Measurements from ENCODE around the gene UGT1A3.

UGT1A3 gene

DNA sequence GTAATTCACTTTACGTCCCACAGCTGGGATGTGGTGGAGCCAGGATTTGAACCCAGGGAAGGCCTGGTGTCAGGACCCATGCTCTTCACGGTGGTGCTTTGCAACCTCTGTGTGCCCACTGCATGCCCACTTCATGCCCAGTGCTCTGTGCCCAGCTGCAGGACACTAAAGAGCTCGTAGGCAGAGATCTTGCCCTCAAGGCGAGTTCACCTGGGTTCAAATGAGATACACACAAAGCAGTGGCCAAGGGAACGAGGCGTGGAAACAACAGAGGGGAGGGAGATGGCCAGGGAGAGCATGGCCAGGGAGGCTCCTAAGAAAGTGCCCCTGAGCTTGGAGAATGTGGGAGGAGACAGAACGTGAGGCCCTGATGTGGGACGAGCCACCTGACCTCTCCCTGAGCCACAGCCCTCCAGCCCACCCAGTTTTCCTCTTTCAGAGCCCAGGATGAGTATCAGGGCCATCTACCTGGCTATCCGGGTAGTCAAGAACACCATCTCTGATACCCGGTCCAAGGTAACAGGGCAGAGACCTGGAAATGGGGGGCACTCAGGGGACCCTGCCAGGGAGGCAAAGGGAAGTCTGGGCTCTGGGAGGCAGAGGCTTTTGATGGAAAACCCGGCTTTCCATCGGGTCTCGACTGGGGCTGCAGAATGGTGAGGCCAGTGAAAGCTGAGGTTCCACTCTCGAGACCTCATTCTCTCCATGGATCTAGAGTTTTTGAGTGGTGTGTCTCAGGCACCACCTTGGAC lies 69.7 kb downstream of the UGT1A3 start:
- DNase-seq (ENCODE audit: low spot score): no peak
- ChIA-PET POLR2A (ENCODE audit: low non-redundant PET) (no interaction called here), CTCF (no interaction called here)

DNA sequence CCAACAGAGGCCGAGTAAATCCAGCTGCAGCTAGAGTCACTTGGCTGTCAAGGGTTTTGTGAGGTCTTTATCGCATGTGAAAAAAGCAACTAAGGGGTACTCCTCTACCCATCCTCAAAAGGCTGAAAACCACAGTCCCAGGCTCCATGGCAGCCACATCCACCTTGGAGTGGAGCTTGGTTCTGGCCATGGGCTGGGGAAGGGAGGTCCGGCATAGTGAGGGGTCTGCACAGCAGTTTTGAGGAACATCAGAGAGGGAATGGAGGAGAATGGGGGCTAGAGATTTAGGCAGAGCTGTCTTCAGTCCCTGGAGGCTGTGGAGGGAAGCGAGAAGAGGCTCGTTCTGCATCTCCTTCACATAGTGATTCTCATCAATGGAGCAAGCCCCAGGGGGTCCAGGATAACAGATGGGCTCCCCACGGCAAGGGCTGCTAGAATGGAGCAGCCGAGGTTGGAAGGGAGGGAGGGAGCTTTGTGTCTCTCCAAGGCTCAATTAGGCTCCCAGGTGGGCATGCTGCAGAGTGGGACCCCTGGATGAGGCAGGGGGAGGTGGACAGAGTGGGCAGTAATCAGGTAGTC lies 70.3 kb downstream of the UGT1A3 start:
- TF ChIP-seq, protein P1, sequence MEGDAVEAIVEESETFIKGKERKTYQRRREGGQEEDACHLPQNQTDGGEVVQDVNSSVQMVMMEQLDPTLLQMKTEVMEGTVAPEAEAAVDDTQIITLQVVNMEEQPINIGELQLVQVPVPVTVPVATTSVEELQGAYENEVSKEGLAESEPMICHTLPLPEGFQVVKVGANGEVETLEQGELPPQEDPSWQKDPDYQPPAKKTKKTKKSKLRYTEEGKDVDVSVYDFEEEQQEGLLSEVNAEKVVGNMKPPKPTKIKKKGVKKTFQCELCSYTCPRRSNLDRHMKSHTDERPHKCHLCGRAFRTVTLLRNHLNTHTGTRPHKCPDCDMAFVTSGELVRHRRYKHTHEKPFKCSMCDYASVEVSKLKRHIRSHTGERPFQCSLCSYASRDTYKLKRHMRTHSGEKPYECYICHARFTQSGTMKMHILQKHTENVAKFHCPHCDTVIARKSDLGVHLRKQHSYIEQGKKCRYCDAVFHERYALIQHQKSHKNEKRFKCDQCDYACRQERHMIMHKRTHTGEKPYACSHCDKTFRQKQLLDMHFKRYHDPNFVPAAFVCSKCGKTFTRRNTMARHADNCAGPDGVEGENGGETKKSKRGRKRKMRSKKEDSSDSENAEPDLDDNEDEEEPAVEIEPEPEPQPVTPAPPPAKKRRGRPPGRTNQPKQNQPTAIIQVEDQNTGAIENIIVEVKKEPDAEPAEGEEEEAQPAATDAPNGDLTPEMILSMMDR (conservative IDR thresholded peaks at IDR 0.05; ENCODE audit: low read depth): no peak
- H3K27ac ChIP-seq: no peak overlapping the region
- ChIA-PET POLR2A (ENCODE audit: low non-redundant PET) (no interaction called here), CTCF (interaction anchor here (0.6 kb wide), 1 partner anchor 249 kb away, joined by 3 read pairs; no protein-coding TSS in a partner anchor)
- no peak for DNase-seq (ENCODE audit: low spot score)

More for the DNA sequence above, 69.7 kb downstream of the UGT1A3 start:
- H3K27ac ChIP-seq: no peak overlapping the region
- TF ChIP-seq, protein P1 (conservative IDR thresholded peaks at IDR 0.05; ENCODE audit: low read depth): no peak

GRCh38 chr2:233799716-233800115 lies 70.9 kb downstream of the UGT1A3 start:
- TF ChIP-seq, protein P1 (conservative IDR thresholded peaks at IDR 0.05; ENCODE audit: low read depth): no peak
- ChIA-PET POLR2A (ENCODE audit: low non-redundant PET) (no interaction called here), CTCF (interaction anchor here (0.6 kb wide), 2 partner anchors 250 to 356 kb away, joined by 3 read pairs; no protein-coding TSS in a partner anchor)
- no peak for DNase-seq (ENCODE audit: low spot score)
- no peak overlapping the region for H3K27ac ChIP-seq

DNA sequence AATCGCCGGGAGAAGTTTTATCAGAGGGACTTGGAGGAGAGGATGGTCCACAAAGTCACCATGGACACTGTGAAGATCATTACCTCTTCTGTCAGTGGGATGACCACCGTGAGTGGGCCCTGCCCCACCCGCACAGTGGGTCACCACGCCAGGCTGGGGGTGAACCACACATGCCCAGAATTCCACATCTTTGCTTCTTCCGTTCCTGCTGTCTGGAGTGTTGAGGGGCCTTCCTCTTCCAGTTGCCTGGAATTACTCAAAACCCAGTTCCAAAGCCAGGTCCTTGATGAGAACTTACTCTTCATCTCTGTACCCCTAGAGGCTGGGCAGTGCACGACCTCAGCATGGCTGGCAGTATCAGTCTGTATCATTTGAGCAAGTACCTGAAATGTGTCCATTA lies 71.4 kb downstream of the UGT1A3 start:
- no peak overlapping the region for H3K27ac ChIP-seq
- ChIA-PET CTCF (interaction anchor here (0.6 kb wide), 1 partner anchor 356 kb away, joined by 3 read pairs; no protein-coding TSS in a partner anchor), POLR2A (ENCODE audit: low non-redundant PET) (no interaction called here)
- no peak for DNase-seq (ENCODE audit: low spot score)
- TF ChIP-seq, protein P1 (conservative IDR thresholded peaks at IDR 0.05; ENCODE audit: low read depth): no peak

- no peak overlapping the region for H3K27ac ChIP-seq
- CTCF ChIA-PET: no interaction called here
- POLR2A ChIA-PET (ENCODE audit: low non-redundant PET): no interaction called here
- peak; percentile 20 for DNase-seq (ENCODE audit: low spot score)
- TF ChIP-seq, protein P1 (conservative IDR thresholded peaks at IDR 0.05; ENCODE audit: low read depth): no peak
Observed at GRCh38 chr2:233801357-233802131, 72.7 kb downstream of the UGT1A3 start.

DNA sequence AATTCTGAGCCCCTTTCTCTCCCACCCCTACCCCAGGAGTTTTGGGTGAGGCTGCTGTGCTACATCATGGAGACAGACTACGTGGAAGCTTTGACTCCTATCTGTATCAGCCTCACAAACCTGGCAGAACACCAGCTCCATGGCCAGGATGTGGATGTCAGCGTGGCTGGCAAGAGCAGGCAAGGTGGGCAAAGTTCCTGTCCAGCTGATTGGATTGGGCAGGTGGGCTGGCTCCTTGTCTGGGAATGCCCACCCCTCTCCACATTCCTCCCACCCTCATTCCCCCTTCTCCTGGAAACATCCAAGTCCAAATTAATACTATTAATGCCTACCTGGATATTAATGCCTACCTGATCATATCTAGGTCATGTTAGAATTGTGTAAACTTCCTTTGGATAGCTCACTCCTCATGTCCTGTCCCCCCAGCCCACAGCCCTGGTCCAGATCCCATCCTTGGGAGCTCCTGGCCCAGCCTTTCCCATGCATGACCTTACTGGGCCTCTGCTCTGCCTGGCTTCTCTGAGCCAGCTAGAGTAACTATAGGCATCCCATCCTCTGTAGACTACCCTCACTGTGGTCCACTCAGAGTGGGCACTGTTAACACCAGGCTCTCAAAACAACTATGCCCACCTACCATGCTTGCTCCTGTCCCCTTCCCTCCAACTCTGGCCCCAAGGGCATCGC lies 73.4 kb downstream of the UGT1A3 start:
- POLR2A ChIA-PET (ENCODE audit: low non-redundant PET): no interaction called here
- TF ChIP-seq, protein P1 (conservative IDR thresholded peaks at IDR 0.05; ENCODE audit: low read depth): no peak
- no peak for DNase-seq (ENCODE audit: low spot score)
- CTCF ChIA-PET: no interaction called here
- H3K27ac ChIP-seq: no peak overlapping the region
